ENCODE results near the gene PRSS23.

Gene PRSS23

DNA sequence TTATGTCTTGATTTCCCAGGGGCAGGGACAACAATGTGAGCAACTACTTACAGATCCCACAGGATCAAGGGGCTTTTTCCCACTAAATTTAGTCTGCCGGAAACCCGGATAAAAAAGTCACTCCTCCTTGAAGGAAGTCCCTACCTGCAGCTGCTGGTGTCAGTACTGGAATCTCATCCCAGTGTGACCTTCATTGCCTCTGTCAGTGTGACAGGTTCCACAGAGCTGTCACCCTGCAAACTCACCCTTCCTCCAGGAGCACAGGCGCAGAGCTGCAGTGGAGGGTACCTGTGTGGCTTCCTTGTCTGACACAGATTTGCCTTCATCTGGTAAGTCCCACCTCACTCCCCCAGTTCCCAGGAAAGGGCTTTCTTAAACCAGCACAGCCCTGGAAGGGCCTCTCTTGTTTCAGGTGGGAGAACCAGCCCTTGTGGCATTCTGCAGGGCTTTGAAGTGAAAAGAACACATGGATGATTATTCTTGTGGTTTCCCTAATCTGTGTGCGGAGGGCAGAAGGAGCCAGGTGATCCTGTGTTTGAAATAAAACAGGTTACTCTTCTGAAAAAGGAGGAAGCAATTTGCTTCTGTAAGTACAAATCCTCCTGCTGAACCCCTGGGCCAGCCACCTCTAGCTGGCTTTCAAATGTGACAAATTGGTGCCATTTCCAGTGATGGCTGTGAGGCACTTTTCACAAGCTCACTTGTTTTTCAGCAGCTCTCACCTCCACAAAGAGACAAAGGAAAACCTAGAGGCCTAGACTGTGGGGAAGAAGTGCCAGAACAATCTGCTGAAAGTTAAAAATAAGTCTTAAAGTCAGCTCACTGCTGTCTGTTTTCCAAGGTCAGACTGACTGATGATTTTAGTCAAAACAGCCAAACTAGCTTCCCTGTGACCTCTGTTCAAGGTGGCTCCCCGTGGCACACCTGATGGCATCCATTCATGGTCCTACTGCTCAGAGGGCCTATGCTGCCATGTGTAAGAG, 9.2 kb upstream of the PRSS23 start:
- no peak for DNase-seq (ENCODE audit: low read depth)

GRCh38 chr11:86792150-86792549, 8.2 kb upstream of the PRSS23 start:
- no peak for DNase-seq (ENCODE audit: low read depth)

GRCh38 chr11:86793307-86793706, 7.0 kb upstream of the PRSS23 start:
- DNase-seq (ENCODE audit: low read depth): no peak

DNA sequence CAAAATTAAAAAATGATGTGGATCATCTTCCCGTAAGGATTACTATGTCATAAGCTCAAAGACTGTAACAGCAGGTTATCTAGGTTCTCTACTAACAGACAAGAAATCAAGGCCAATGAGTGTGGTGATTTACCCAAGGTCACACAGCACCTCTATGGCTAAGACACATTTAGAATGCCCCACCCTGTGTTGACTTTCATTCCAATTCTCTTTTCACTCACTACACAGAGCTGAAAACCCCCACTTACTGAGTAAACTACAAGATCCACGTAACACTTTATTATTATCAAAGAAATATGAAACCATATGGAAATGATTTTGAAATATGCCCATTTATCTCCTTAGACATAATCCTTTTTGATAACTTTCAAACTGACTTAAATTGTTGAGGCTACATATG, 4.8 kb upstream of the PRSS23 start:
- no peak for DNase-seq (ENCODE audit: low read depth)

DNA sequence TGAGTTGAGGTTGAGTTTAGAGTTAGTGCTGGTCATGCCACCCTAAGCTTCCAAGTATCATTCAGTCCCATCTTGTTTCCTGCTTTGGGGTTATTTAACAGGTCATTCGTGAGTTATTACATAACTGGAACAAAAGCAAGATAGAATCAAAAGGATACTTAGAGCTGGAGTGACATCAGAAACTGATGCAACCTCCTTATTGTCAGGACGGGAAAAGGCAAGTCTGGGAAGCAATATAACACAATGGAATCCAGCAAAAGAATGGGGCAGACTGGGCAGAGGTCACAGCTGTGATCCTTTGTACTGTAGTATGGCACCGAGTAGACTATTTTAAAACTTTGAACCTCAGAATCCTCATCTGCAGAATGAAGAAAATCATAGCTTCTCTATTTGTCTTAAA, 4.4 kb upstream of the PRSS23 start:
- no peak for DNase-seq (ENCODE audit: low read depth)

- no peak for DNase-seq (ENCODE audit: low read depth)
These were observed 3.2 kb upstream of the PRSS23 start for GRCh38 chr11:86797133-86797532.

GRCh38 chr11:86798988-86799387, 1.4 kb upstream of the PRSS23 start:
- no peak for DNase-seq (ENCODE audit: low read depth)

GRCh38 chr11:86799680-86800075, 664 bp upstream of the PRSS23 start:
- DNase-seq (ENCODE audit: low read depth): no peak

GRCh38 chr11:86800960-86801272, 574 bp downstream of the PRSS23 start:
- DNase-seq (ENCODE audit: low read depth): no peak

DNA sequence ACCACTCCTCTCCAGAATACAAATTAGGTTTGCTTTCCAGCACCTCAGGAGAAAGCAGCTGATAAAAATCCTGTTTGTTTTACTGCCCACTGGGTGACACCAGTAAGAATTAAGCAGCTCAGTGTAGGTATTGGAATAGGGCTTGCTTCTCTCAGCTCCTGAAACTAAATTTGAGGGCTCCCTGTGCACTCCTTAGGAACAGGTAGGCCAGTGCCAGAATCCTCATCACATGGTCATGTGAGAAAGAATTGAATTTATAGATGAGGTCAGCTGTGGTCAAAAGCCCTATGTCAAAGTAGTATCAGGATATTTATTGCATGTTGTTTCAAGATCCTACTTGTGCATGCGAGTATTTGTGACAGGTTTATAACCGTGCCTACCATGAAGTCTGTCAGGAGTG, 1.0 kb downstream of the PRSS23 start:
- no peak for DNase-seq (ENCODE audit: low read depth)

- DNase-seq (ENCODE audit: low read depth): no peak
These were observed 1.8 kb downstream of the PRSS23 start for GRCh38 chr11:86802146-86802545.

GRCh38 chr11:86802601-86803051, 2.3 kb downstream of the PRSS23 start:
- DNase-seq (ENCODE audit: low read depth): no peak

DNA sequence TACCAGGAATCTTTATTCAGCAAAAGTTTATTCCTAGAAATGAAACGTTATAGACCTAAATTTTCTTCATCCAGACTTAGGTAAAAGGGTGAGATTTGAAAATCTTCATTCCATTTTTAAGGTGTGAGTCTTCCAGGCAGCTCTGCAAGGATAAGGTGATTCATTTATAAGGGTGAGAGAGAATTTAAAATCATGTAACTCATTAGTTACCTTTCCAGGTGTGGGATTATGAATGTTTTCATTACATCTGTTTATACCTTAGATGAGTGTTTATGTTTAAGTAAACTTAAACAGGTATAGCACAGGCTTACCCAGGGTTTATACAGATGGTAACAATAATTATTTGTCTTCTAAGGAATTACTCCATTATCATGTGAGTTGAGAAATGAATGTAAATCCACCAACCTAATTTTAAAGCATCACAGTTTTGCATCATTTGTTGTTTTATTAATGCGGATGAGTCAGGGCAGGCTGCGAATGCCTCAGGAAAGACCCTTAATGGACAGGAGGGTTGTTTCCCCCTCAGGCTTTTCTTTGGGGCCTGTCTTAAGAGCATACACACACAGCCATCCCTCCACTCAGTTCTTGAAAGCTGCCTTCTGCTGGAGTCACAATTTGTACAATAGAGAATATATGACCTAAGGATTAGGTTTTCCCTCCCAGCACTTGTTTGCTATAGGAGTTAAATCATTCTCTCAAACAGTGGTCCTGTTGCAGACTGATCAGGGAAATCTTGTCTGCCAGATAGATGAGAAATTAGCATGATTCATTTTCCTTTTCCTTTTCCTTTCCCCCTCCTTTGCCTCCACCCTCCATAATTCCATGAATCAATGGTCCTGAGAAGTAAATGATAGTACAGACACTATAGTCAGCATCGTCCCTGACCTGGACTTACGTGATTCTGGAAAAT, 3.0 kb downstream of the PRSS23 start:
- no peak for DNase-seq (ENCODE audit: low read depth)

GRCh38 chr11:86804951-86805350, 4.6 kb downstream of the PRSS23 start:
- DNase-seq (ENCODE audit: low read depth): no peak

DNA sequence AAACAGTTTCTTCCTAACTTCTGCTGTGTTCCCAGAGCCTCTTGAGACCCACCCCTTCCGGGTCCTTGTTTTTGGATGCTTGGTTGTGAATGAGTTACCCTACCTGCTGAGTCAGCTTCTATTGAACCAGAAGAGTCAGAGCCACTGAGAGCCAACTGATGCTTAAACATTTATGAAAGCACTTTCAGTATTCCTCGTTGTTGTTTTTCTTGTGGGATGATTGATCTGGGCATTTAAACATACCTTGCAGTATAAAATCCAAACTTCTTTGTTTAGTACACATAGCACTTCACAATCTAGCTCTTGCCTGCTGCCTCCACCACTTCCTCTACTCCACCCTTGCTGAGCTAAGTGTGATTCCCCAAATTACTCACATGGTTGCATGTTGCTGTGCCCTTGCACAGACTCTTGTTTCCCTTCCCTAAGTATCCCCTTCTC, 5.5 kb downstream of the PRSS23 start:
- DNase-seq (ENCODE audit: low read depth): no peak

DNA sequence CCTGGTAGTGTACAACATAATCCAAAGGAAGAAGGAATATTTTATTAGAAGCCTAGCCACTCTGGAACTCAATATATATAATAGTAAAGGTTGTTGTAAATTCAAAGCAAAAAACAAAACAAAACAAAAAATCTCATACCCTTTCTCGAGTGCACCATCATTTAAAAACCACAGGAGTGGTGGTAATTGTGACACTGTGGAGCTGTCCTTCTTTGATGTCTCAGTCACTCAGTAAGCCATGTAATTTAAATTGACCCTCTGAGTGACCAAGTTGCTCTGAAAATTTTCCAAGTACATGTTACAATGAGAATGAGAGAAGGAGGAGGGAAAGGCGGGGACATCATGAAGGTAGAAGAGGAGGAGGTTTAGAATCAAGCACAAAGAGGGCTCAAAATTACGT, 6.6 kb downstream of the PRSS23 start:
- no peak for DNase-seq (ENCODE audit: low read depth)

DNA sequence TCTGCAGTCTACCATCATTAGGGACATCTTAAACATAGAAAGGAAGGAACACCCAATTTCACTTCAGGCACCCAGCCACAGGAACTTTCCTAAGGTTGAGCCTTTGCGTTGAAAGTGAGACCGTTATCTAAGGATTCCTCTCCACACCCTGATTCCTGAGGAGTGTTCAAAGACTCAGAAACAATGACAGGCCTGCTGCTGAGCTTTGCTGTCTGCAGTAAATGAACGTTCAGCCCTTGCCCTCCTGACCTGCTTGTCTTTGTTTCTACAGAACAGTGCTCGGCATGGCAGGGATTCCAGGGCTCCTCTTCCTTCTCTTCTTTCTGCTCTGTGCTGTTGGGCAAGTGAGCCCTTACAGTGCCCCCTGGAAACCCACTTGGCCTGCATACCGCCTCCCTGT, 7.0 kb downstream of the PRSS23 start:
- DNase-seq (ENCODE audit: low read depth): no peak

GRCh38 chr11:86809561-86809960, 9.2 kb downstream of the PRSS23 start:
- no peak for DNase-seq (ENCODE audit: low read depth)

DNA sequence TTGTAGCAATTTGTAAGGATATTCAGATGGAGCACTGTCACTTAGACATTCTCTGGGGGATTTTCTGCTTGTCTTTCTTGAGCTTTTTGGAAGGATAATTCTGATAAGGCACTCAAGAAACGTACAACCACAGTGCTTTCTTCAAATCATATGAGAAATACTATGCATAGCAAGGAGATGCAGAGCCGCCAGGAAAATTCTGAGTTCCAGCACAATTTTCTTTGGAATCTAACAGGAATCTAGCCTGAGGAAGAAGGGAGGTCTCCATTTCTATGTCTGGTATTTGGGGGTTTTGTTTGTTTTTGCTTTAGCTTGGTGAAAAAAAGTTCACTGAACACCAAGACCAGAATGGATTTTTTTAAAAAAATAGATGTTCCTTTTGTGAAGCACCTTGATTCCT, 9.9 kb downstream of the PRSS23 start:
- no peak for DNase-seq (ENCODE audit: low read depth)

DNA sequence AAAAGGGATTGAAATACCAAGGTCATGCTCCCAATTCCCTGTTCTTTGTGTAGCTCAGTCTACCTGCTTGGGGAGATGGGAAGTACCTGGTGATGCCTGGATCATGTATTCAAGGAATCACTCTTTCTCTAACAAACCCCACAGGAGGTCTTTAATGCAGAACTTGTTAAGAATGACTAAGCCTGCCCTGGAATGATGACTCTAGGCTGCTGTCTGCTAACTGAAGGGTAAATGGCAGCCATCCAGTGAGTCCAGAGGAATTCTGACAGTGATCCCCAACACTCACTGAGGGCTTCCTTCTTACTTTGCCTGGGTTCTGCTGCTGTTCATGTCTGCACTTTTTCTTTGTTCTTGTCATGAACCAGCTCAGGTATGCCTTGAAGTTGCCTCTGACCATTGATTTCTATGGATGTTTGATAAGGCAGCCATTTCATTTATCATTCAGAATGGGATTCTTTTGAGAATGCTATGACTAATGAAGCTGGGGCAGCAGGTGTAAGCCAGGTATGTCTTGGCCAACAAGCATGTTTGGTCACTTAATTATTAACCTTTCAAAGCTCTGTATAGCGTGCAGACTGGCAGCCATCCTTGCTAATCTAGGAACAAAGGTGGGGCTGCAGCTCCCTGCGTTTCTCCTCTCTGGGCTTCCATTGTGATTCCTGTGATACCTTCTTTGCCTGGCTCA, 11.4 kb downstream of the PRSS23 start:
- no peak for DNase-seq (ENCODE audit: low read depth)

DNA sequence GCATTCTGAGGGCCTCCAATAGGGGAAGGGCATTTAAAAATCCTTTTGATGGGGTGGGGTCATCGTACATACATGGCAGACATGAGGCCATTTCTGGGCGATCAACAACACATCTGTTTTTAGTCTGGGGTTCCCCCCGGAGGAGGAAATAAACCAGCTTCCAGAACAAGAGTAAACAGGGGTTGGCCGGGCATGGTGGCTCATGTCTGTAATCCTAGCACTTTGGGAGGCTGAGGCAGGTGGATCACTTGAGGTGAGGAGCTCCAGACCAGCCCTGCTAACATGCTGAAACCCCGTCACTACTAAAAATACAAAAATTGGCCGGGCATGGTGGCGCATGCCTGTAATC, 12.0 kb downstream of the PRSS23 start:
- DNase-seq (ENCODE audit: low read depth): no peak

GRCh38 chr11:86812981-86813380, 12.6 kb downstream of the PRSS23 start:
- DNase-seq (ENCODE audit: low read depth): no peak

DNA sequence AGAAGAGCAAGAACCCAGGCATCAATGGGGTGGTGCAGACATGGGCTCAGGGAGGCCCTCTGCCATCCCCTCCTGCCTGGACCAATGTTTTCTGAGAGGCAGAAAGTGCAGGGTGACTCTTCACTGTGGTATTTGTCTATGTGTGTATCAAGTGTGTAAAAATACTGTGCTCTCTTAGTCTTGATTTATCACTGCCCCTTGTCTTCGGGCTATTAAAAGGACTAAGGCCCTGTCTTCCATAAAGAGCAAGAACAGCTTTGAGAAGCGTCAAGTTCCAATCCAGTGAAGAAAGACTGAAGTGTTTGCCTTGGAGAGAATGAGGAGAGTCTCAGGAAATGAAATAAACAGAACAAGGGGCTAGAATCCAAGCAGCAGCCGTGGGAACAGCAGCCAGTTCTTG, 14.4 kb downstream of the PRSS23 start:
- DNase-seq (ENCODE audit: low read depth): no peak

Measured in activated T-helper 9 cell treated with anti-CD3 and anti-CD28 coated beads, Interleukin-2, amount 50 U/mL, for 16 hours (primary cell).